Measurements from ENCODE around the gene DPM2.

Gene DPM2

GRCh38 chr9:127919253-127919815 lies 18.3 kb downstream of the DPM2 start:
- no peak for DNase-seq (ENCODE audit: low read depth in 2 of 2)

GRCh38 chr9:127918183-127919107 lies 19.2 kb downstream of the DPM2 start:
- no peak for DNase-seq (ENCODE audit: low read depth in 2 of 2)

DNA sequence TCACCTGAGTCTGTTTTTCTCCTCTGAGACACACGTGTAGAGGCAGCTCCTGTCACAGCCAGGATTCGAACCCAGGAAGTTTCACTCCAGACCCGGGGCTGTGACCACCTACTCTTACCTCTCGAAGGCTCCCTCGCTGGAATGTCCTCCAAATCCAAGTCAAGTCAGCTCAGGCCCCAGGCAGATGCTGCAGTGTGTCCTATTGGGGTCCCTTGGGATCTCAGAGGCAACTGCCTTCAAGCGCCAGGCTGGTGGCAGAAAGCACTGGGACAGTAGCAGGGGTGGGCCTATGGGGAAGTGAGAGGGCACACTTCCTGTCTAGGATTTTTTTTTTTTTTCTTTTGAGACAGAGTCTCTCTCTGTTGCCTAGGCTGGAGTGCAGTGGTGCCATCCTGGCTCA lies 20.1 kb downstream of the DPM2 start:
- DNase-seq (ENCODE audit: low read depth in 2 of 2): no peak

- DNase-seq (ENCODE audit: low read depth in 2 of 2): peak; percentile 98
Measured at GRCh38 chr9:127916720-127917581, 20.7 kb downstream of the DPM2 start, which contains the start of gene ST6GALNAC4. ST6GALNAC4 (minus strand) TSS chr9:127917041; CDS start chr9:127916419, 622 bp downstream.

DNA sequence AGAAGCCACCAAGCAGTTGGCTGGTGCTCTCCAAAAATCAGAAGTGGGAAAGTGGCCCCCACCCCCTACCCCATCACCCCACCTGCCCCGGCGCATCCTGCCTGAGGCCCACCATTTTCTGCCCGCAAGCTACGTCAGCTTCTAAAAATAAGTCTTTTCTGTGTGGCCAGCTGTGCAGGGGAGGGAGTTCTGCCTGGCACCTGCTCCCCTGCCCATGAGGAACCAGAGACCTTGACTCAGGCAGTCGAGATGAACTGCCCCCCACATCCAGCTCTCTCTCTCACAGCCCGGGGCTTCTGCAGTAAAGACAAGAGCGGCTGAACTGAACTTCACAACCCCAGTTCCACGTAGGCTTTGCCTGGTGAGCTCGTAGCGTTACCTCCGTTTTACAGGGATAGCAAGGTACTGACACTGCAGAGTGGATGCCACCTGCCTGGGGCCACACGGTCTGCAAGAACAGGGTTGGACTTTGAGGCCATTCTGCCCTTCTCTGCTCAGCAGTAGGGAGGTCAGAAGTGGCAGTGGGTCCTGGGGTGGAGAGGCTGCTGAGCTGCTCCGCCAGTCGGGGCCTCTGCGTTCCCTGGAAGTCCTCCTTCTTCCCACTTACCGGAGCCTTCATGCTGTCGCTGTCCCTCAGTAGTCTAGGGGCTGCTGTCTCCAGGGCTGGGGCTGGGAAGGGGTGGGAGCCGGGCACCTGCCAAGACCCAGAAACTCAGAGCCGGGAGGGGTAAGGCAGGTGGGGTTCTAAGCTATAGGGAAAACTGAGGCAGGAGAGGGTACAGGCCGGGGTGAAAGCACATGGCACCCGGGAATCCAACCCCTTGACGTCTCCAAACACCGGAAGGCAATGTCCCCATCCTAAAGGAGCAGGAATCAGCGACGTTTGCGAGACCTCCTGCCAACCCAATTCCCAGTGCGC lies 21.6 kb downstream of the DPM2 start:
- DNase-seq (ENCODE audit: low read depth in 2 of 2): no peak

- DNase-seq (ENCODE audit: low read depth in 2 of 2): no peak
Measured at GRCh38 chr9:127915325-127915752, 22.3 kb downstream of the DPM2 start.

- no peak for DNase-seq (ENCODE audit: low read depth in 2 of 2)
Measured at GRCh38 chr9:127913682-127914081, 24.0 kb downstream of the DPM2 start.

DNA sequence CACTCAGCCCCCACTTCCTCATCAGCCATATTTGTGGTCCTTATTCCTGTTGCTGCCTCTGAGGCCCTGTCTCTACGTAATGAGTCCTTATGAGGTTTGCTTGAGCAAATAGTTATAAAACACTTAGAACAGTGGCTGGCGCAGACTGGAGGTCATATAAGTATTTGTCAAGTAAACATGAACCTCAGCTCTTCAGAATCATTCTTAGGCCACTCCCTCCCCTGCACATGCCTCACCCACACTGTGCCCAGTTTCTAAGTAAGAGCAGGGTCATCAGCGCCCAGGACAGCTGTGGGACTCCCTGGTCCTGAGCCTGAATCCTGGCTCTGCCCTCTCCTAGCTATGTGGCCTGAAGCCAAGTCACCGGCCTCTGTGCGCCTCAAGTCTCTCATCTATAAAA lies 24.8 kb downstream of the DPM2 start:
- DNase-seq (ENCODE audit: low read depth in 2 of 2): no peak

DNA sequence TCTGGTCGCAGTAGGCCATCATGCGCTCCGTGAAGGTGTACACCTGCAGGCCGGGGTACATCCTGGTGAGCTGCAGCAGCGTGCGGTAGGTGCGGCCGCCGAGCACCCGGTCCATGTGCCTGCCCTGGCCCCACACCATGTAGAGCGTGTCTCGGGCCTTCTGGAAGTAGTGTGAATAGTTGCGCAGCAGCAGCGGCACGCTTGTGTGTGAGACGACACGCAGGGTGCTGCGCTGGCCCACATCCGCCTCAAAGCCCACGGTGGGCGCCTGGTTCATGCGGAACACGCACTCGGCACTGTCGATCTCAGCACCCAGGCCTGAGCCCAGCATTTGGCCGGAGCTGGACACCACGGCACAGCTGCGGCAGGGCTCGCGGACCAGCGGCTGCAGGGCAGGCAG lies 25.4 kb downstream of the DPM2 start:
- no peak for DNase-seq (ENCODE audit: low read depth in 2 of 2)

DNA sequence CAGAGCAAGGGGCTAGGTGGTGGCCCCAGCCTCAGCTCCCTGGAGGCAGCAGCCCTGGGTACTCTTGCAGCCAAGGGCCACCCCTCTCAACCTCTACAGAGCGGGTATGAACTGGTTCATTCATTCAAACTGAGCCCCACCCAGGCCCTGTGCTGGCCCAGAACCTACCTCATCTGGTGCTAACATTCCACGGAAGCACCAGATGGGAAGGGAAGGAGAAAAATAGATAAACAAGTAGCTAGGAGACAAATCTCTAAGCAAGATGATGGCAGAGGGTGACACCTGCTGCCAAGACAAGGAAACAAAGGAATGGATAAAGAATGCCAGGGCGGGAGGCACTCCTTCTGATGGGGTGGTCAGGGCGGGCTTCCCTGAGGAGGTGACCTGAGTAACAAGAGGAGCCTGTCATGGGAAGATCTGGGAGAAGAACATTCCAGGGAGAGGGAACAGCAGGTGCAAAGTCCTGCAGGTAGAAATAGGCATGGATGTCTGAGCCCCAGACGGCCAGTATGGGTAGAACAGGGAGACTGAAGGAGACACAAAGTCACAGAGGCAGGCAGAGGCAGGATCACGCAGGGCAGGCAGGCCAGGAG lies 26.9 kb downstream of the DPM2 start:
- no peak for DNase-seq (ENCODE audit: low read depth in 2 of 2)

DNA sequence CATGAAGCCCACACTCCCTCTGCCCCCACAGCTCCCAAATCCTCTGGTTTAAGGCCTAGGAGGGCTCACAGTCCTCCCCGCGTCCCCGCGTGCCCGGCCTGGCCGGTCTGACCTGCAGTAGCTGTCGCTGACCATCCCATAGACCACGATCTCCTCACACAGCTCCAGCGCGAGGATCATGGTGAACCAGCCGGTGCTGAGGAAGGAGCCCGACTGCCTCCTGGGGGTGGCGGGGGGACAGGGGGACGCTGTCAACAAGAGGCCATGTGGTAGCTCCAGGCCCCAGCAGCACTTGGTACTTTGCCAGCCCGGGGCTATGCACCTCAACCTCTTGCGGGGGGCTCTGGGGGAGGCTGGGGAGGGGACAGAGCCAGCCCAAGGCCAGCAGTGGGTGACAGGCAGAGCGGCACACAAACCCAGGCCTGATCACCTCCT lies 27.8 kb downstream of the DPM2 start:
- no peak for DNase-seq (ENCODE audit: low read depth in 2 of 2)

DNA sequence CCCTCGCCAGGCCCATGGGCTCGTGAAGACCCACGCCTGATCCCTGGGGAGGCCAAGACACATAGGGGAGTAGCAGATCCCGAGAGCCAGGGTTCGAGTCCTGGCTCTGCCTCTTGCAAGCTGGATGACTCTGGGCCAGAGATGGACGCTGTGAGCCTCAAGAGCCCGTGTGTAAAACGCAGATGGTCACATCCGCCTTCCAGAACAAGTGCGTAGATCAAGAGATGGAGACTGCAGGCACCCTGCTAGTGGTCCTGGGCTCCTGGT lies 29.1 kb downstream of the DPM2 start:
- no peak for DNase-seq (ENCODE audit: low read depth in 2 of 2)

GRCh38 chr9:127907867-127908659 lies 29.6 kb downstream of the DPM2 start:
- DNase-seq (ENCODE audit: low read depth in 2 of 2): no peak

- peak; percentile 42 to 46 for DNase-seq (ENCODE audit: low read depth in 2 of 2)
Measured at GRCh38 chr9:127905788-127906191, 31.9 kb downstream of the DPM2 start.

- peak in 1 of 2 donors; percentile 41 for DNase-seq (ENCODE audit: low read depth in 2 of 2)
Measured at GRCh38 chr9:127905004-127905728, 32.5 kb downstream of the DPM2 start.

DNA sequence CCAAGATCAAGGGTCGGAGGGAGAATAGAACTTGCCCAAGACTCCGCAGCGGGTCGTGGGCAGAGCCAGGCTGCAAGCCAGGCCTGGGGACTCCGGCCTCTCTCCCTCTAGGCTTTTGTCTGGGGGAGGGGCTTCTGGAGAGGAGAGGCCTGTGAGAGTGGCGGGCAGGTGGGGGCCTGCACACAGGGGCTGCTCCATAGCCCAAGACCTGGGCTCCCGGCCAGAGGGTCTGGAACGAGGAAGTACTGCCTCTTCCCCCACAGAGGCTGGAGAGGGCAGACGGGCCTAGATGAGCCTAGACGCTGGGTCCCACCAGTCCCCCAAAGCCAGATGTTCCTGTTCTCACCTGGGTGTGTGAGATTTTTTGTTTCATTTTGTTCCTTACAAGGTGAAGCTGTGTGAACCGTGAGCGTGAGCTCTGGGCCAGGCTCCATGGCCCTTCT lies 33.1 kb downstream of the DPM2 start:
- DNase-seq (ENCODE audit: low read depth in 2 of 2): no peak

- DNase-seq (ENCODE audit: low read depth in 2 of 2): peak in 1 of 2 donors; percentile 58
Measured at GRCh38 chr9:127903557-127904475, 33.8 kb downstream of the DPM2 start.

Data from stimulated activated CD4-positive, alpha-beta T cell treated with anti-CD3 and anti-CD28 coated beads, Interleukin-1b, Interleukin-23, amount 100 ng/mL, for 4 hours (primary cell).